Astrocyte of the spinal cord (primary cell): Measurements from ENCODE around the gene HOXD11.
A peak's percentile ranks its signal among the peaks of the same experiment; 100 is the strongest.

Experiments
- DNase-seq: peaks from one replicate; pipeline ENCODE4 v3.0.0; 2011; ENCODE audit warnings: low read depth, low spot score
- H3K4me3 ChIP-seq: 2 replicates; pipeline ENCODE4 v1.5.1; 2011; ENCODE audit warnings: low read depth, mild to moderate bottlenecking, low read length, moderate library complexity
- CTCF ChIP-seq: IDR thresholded peaks from 2 replicates; pipeline ENCODE4 v1.5.1; 2012; ENCODE audit warnings: low read depth, mild to moderate bottlenecking, low read length, inconsistent platforms
- in situ Hi-C: cut with HindIII; loops from 2 replicates; pipeline ENCODE4 v1.10.0; 2017; ENCODE audit warnings: low sequenced_read_pairs

Gene HOXD11

DNA sequence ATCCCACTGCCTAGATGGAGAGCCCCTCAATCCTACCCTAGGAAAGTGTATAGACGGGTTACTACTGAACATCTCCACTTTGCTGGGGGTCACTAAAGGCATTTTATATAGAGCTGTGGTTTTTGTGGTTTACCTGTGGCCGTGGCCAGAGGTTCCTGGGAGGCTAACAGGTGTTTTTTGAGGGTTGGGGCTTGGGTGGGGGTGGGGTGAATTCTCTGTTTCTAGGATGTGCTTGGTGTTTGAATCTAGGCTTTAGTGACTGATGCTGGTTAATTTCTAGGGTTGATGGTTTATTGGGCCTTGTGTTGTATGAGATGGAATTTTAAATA, 30.1 kb downstream of the HOXD11 start:
- no peak for DNase-seq
- in situ Hi-C loops: no loop called here
- no peak for TF ChIP-seq CTCF
- peak overlapping the region; percentile 57 for H3K4me3 ChIP-seq

- in situ Hi-C loops: no loop called here
- peak; percentile 29 for DNase-seq
- H3K4me3 ChIP-seq: peak overlapping the region; percentile 57
- TF ChIP-seq CTCF: no peak
Measured at GRCh38 chr2:176137906-176138305, 30.8 kb downstream of the HOXD11 start.

DNA sequence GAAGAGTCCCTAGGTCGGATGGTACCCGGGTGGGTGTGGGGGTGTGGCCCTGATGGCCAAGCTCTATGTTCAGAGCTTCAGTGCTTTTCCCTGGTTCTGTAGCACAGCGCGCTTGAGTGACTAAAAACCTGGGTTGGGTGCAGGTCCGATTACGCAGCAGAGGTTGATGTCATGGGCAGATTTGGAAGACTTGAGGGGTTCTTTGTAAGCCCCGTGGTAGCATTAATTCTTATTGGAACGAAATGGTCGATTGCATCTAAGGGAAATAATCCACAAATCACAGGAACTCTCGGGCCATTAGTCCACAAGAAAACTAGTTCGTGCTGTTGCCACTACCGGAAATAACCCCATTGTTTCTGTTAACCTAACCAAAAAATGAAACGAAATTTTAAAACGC, 31.4 kb downstream of the HOXD11 start:
- no peak for DNase-seq
- H3K4me3 ChIP-seq: peak overlapping the region; percentile 3
- TF ChIP-seq CTCF: no peak
- in situ Hi-C loops: no loop called here

GRCh38 chr2:176138923-176139660, 32.0 kb downstream of the HOXD11 start:
- no peak for DNase-seq
- in situ Hi-C loops: no loop called here
- no peak for TF ChIP-seq CTCF
- no peak overlapping the region for H3K4me3 ChIP-seq

DNA sequence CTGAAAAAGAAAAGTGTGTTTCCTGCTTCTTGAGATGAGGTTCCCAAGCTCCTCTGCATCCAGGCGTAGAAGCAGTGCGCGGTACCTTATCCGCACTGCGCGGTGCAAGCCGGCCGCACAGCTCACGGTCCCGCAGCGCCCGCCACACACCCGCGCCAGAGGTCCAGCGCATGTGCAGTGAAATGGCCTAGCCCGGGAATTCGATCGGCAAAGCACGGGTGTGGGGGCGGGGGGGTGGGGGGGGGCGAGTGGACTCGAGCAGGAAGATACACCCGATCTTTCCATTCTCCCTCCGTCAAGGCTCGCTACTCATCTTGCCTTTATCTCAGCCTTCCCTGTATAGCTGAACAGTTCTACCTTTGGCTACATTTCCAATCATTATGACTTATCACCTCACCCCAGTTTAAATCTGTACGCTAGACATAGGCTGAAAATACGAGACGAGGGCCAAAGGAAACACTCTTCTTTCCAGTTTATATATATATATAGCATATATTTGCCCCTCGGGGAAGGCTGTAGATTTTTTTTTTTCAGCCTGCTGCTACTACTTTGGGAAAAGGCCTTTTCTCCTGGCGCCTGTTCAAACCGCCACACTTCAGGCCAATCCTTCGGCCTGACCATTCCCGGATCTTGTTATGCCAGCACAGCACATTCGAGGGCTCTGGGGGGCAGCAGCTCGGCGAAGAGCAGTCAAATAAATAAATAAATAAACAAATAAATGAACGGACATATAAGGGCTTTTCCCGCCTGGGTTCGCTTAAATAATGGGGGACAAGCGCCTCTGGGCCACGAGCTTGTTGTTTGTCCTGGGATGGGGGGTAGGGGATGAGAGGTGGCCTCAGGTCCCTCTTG, 32.8 kb downstream of the HOXD11 start:
- peak; percentile 61 for DNase-seq
- in situ Hi-C loops: no loop called here
- H3K4me3 ChIP-seq: peak overlapping the region; percentile 49
- TF ChIP-seq CTCF: no peak

DNA sequence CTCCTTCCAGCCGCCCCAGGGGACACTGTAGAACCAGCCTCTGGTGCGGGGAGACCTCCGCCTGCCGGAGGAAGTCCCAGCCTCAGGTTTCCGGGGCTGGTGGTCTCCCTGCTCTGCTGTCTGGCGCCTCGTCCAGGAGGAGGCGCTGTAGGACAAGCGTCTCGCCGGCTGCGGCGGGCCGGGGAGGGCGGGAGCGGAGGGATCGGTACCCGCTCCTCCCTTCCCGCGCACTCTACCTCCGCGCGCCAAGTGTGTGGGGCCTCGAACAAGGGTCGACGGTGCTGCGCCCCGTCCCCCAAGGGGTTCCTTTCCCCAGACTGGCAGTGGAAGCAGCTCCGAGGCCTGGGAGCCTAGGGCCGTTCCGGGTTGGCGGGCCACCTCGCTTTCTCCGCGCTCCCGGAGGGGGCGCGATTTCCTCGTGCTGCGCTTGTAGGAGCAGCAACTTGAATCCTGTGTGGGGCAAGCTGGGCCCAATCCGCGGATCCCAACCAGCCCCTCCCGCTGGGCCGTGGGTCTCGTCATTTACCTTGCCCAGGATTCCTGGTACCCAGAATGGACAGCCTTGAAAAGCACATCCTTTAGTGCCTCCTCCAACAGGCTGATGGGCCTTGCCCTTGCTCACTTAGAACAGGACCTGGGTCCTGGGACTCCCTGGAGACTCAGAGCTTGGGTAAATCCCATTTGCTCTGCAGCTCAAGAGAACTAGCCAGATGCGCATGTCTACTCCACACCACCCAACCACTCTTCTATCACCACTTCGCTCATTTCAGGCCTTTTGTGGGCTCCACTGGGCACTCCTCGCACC, 33.6 kb downstream of the HOXD11 start:
- DNase-seq: peak; percentile 80
- H3K4me3 ChIP-seq: peak overlapping the region; percentile 49
- peak; percentile 75 for TF ChIP-seq CTCF
- in situ Hi-C loops: no loop called here
